ENCODE results near the gene TTLL5.

- TF ChIP-seq CTCF (conservative IDR thresholded peaks at IDR 0.05 in 1 of 2, IDR thresholded peaks at IDR 0.05 in 1 of 2; ENCODE audit: low read depth in 1 of 2, low read length in 2 of 2) (no peak), EZH2 (IDR thresholded peaks at IDR 0.05; ENCODE audit: low read length, missing control alignments) (no peak)
These were observed 50.8 kb downstream of the TTLL5 start for GRCh38 chr14:75711796-75712211.
